HG03432 (cell line): ENCODE measurements around the gene PLK4.
"Not testable (repeated sequence)": the region's sequence is repeated elsewhere in the genome, so short reads cannot be mapped to it uniquely, and the experiment has no call there.

ENCODE experiments used
- ATAC-seq: cut with Tn5 transposase; IDR thresholded peaks from one replicate; pipeline ENCODE4 v1.9.1; 2021; ENCODE audit warnings: mild to moderate bottlenecking, moderate library complexity; ENCODE audit not compliant: unreplicated experiment

PLK4 gene

DNA sequence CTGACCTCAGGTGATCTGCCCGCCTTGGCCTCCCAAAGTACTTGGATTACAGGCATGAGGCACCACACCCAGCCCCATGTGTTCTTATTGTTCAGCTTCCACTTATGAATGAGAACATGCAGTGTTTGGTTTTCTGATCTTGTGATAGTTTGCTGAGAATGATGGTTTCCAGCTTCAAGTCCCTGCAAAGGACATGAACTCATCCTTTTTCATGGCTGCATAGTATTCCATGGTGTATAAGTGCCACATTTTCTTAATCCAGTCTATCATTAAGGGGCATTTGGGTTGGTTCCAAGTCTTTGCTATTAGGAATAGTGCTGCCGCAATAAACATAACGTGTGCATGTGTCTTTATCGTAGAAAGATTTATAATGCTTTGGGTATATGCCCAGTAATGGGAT, 19.0 kb downstream of the PLK4 start:
- ATAC-seq, result not testable (repeated sequence)

DNA sequence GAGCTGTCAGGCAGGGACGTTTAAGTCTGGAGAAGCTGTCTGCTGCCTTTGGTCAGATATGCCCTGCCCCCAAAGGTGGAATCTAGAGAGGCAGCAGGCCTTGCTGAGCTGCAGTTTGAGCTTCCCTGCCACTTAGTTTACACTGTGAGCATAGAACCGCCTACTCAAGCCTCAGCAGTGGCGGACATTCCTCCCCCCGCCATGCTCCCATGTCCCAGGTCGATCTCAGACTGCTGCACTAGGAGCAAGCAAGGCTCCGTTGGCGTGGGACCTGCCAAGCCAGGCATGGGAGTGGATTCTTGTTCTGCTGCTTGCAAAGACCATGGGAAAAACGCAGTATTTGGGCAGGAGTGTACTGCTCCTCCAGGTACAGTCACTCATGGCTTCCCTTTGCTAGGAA, 24.3 kb downstream of the PLK4 start:
- no peak for ATAC-seq

DNA sequence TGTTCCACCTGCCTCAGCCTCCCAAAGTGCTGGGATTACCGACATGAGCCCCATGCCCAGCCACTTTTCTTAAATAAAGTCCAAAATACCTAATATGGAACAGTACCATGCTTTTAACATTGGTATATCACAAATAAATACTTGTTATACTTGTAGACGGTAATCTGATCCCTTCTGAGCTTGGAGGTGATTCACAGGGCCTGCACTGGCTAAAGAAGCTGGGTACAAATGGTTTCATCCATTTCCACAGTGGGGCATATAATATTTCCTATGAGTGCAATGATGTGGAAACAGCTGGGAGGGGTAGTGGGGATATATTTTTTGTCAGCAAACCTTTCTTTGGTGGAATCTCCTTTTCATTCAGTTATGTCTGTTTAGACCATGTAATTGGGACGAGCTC, 35.8 kb downstream of the PLK4 start:
- no peak for ATAC-seq

DNA sequence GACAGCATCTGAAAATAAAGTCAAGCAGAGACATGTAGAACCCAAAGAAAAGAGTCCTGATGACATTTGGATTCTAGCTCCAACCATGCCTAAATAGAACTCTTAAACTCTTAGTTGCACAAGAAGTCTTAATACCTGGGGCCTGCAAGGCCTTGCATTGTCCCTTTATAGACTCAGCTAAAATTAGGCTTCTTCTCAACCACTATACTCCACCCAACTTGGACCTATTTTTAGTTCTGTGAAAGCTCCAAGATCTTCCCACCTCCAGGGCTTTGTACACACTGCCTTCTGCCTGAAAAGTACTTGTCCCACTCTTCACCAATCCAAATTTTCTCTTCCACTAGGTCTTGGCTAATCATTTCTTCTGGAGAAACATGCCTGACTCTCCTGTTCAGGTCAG, 36.5 kb downstream of the PLK4 start:
- ATAC-seq, result no peak

DNA sequence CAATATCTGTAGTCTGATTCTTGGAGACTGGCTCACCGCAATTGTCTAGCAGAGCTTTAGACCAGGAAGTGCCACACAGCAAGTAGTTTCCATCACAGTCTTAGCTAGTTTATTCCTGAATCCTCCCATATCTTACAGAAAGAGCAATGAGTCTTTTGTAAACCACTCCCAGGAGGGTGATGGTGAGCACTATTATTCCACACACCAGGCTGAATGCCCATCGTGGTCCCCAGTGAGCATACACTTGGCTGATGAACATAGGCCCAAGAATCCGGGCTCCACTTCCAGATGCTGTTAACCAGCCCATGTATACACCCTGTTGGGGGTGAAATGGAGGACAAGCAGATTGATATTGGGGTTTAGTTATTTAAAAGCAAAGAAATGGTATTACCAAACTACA, 39.8 kb downstream of the PLK4 start:
- ATAC-seq, result no peak

DNA sequence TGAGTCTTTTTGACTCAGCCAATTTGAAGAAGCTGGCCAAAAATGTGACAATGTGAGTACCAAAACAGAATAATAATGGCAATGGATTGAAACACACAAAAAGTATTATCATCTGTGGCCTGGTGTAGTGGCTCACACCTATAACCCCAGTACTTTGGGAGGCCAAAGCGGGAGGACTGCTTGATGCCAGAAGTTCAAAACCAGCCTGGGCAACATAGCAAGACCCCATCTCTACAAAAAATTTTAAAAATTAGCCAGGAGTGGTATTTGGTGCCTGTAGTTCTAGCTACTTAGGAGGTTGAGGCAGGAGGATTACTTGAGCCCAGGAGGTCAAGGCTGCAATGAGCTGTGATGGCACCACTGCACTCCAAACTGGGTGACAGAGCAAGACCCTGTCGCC, 41.5 kb downstream of the PLK4 start:
- ATAC-seq, result no peak

DNA sequence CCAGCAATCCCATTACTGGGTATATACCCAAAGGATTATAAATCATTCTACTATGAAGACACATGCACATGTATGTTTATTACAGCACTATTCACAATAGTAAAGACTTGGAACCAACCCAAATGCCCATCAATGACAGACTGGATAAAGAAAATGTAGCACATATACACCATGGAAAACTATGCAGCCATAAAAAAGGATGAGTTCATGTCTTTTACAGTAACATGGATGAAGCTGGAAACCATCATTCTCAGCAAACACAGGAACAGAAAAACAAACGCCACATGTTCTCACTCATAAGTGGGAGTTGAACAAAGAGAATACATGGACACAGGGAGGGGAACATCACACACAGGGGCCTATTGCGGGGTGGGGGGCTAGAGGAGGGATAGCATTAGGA, 45.0 kb downstream of the PLK4 start:
- ATAC-seq, result not testable (repeated sequence)

DNA sequence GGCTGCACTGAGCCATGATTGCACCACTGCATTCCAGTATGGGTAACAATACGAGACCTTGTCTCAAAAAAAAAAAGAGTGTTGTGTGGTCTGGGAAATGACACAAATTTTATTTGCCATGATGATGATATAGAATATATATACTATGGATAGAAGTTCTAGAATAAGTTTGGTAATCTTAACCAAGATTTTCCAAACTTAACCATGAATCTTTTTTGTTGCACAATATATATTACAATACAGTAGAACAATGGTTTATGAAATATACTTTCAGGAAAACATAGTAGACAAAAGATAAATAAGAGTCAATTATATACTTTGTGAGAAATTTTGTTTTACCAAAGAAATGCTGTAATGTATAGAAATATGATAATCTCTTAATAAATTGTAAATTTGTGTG, 49.5 kb downstream of the PLK4 start:
- no peak for ATAC-seq

DNA sequence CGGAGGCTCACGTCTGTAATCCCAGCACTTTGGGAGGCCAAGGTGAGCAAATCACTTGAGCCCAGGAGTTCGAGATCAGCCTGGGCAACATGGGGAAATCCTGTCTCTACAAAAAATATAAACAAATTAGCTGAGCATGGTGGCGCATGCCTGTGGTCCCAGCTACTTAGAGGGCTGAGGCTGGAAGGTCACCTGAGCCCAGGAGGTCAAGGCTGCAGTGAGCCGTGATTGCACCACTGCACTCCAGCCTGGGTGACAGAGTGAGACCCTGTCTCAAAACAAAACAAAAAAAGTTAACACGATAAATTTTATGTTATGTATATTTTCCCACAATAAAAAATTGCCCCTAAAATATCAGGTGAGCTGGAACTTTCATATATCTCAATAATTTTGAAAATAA, 51.1 kb downstream of the PLK4 start:
- ATAC-seq, result not testable (repeated sequence)

DNA sequence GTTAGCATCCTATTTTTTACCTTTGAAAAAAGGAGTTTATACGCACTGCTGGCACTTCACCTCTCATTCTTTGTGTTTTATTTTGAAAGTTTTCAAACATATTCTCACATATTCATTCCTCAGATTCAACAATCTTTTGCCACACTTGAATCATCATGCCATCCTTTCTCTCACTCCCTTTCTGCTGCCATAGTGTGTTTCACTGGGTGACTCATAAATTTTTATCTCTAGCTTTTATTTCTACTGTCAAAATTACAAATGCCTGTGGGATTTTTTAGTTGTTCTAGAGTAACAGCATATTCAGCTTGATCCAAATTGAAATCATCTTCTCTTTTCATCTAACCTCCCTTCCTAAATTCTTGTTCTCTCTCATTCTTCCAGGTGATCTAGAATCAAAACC, 56.3 kb downstream of the PLK4 start:
- ATAC-seq, result no peak
